Peyer's patch (tissue), 4 donors: ENCODE data around the gene SCFD2.

Experiments used
- POLR2A ChIP-seq, 2 donors: fragments of 450-650 bp; IDR thresholded peaks; one replicate each; pipeline ENCODE4 v1.5.1; 2017; ENCODE audit warnings: antibody characterized with exemption in 2 of 2, mild to moderate bottlenecking in 2 of 2, moderate library complexity in 2 of 2
- TF ChIP-seq, protein P1 (sequence below), 6 experiments: fragments of 450-650 bp in 4 of 6; fragments of 200-600 bp in 2 of 6; sonication (generic) in 1 of 6; IDR thresholded peaks; one replicate each; pipeline ENCODE4 v1.5.1; 2017 to 2019; ENCODE audit warnings: antibody characterized with exemption in 6 of 6, mild to moderate bottlenecking in 3 of 6, moderate library complexity in 1 of 6

DNA sequence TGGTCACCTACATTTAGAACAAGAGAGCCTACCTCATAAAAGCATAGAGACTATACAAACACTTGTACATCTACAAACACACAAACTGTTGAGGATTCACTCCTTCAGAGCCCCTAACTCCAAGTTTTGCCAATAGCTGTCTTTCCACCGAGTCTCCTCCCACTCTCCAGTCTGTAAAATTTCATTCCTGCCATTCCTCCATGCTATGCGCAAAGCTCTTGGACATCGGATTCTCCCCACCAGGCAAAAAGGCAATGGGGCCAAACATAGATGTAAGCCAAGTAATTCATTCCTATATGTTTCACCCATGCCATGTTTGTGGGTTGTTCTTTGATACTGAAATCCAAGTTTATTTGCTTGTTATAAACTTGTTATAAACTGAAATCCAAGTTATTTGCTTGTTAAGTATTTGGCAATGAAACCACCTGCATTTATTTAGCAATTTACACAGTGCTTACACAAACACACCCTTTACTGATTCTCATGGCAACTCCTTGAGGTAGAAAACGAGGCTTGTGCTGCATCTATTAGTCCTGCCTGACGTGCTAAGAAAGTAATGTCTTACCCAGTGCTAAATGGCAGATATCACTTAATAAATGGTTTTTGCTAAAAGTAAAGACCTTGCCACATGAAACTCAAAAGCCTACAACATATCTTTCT is 91.1 kb downstream of the SCFD2 start:
- TF ChIP-seq, protein P1, sequence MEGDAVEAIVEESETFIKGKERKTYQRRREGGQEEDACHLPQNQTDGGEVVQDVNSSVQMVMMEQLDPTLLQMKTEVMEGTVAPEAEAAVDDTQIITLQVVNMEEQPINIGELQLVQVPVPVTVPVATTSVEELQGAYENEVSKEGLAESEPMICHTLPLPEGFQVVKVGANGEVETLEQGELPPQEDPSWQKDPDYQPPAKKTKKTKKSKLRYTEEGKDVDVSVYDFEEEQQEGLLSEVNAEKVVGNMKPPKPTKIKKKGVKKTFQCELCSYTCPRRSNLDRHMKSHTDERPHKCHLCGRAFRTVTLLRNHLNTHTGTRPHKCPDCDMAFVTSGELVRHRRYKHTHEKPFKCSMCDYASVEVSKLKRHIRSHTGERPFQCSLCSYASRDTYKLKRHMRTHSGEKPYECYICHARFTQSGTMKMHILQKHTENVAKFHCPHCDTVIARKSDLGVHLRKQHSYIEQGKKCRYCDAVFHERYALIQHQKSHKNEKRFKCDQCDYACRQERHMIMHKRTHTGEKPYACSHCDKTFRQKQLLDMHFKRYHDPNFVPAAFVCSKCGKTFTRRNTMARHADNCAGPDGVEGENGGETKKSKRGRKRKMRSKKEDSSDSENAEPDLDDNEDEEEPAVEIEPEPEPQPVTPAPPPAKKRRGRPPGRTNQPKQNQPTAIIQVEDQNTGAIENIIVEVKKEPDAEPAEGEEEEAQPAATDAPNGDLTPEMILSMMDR (IDR thresholded peaks at IDR 0.05): no peak
- no peak for TF ChIP-seq POLR2A (IDR thresholded peaks at IDR 0.05)
